Measurements from ENCODE around the gene ZC3H7B.

DNA sequence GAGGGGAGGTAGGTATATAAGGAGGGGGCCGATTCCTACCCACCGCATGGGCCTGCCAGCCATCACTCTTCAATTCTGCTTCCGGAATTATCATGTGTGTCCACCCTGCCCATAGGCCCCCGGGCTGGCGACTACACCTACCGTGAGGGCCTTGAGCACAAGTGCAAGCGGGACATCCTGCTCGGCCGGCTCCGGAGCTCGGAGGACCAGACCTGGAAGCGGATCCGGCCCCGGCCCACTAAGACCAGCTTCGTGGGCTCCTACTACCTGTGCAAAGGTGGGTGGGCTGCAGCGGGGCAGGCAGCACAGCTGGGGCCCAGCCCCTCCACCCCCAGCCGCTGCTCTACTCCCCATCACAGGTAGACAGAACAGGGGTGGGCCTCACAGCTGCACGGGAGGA, 42.0 kb downstream of the ZC3H7B start:
- TF ChIP-seq, protein P1, sequence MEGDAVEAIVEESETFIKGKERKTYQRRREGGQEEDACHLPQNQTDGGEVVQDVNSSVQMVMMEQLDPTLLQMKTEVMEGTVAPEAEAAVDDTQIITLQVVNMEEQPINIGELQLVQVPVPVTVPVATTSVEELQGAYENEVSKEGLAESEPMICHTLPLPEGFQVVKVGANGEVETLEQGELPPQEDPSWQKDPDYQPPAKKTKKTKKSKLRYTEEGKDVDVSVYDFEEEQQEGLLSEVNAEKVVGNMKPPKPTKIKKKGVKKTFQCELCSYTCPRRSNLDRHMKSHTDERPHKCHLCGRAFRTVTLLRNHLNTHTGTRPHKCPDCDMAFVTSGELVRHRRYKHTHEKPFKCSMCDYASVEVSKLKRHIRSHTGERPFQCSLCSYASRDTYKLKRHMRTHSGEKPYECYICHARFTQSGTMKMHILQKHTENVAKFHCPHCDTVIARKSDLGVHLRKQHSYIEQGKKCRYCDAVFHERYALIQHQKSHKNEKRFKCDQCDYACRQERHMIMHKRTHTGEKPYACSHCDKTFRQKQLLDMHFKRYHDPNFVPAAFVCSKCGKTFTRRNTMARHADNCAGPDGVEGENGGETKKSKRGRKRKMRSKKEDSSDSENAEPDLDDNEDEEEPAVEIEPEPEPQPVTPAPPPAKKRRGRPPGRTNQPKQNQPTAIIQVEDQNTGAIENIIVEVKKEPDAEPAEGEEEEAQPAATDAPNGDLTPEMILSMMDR (IDR thresholded peaks at IDR 0.05) = no peak
- TF ChIP-seq POLR2A (IDR thresholded peaks at IDR 0.05) = no peak
